ENCODE measurements around the gene KIF3A. TPM values are rescaled to one million over a fixed set of nuclear protein-coding genes. Genes with fewer than 3 reads are reported as not detected.

The KIF3A gene
- total RNA-seq, 1 experiment from 2014 or later: 15.2 TPM

GRCh38 chr5:132759114-132760048, 22.0 kb upstream of the KIF3A start:
- ChIA-PET CTCF (interaction anchor here (0.6 kb wide), 1 partner anchor 160 kb away, joined by 7 read pairs; no protein-coding TSS in a partner anchor), POLR2A (ENCODE audit: unreplicated experiment) (no interaction called here)
- no peak overlapping the region for H3K4me3 ChIP-seq
- no peaks in the 10 kb centered on the region for H3F3A ChIP-seq (ENCODE audit: insufficient read depth, low read depth)
- no peak overlapping the region for H3K27ac ChIP-seq
- no peak overlapping the region for H2AFZ ChIP-seq
- H3K27me3 ChIP-seq (ENCODE audit: insufficient read depth, low read depth): no peaks in the 10 kb centered on the region
- no peaks in the 10 kb centered on the region for H3K36me3 ChIP-seq (ENCODE audit: low read depth)
- 0 out of 2 replicates have a peak, but pooled peaks cover 6% of the 10 kb centered on the region for H3K4me1 ChIP-seq (replicated peaks; ENCODE audit: insufficient read depth)
- DNase-seq: peak; percentile 35 to 49
- no TSS peak for BruUV-seq (replicated peaks)
- intact Hi-C loops (cut with micrococcal nuclease; ENCODE audit: unreplicated experiment): loop anchor here (5.0 kb wide), 1 partner anchor 372 kb away; no protein-coding TSS in a partner anchor
- no peaks in the 10 kb centered on the region for H3K79me2 ChIP-seq (ENCODE audit: low read depth)
- no peaks in the 10 kb centered on the region for H4K20me1 ChIP-seq (ENCODE audit: insufficient read depth)
- no peak overlapping the region for H3K4me2 ChIP-seq
- no peaks in the 10 kb centered on the region for H3K9me2 ChIP-seq (ENCODE audit: insufficient read depth)
- TF ChIP-seq CTCF (conservative IDR thresholded peaks at IDR 0.05) (no peak), EZH2 (IDR thresholded peaks at IDR 0.05; ENCODE audit: low read depth) (no peak)
- no peaks in the 10 kb centered on the region for H3K9me3 ChIP-seq (ENCODE audit: insufficient read depth, low read depth)

DNA sequence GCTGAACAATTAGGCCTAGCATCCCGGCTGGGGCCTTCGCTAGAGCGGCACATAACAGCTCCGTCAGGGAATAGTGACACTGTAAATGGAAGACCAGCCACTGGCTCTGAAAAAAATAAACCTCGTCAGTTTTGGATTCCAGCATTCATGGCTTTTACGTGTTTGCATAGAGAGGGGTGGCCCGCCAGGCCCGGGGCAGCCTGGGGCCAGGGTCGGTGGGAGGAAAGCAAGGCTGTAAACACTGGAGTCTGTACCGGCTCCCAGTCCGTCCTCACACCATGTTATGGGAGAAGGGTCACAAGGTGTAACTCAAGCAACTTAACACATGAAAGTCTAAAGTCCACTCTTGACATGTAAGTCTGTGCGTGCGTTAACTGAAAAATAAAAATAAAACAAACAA, 21.1 kb upstream of the KIF3A start:
- Histone ChIP-seq H3K4me2 (no peak overlapping the region), H2AFZ (no peak overlapping the region), H3K4me1 (replicated peaks; ENCODE audit: insufficient read depth) (0 out of 2 replicates have a peak, but pooled peaks cover 6% of the 10 kb centered on the region), H3K27me3 (ENCODE audit: insufficient read depth, low read depth) (no peaks in the 10 kb centered on the region), H3K79me2 (ENCODE audit: low read depth) (no peaks in the 10 kb centered on the region), H3K36me3 (ENCODE audit: low read depth) (no peaks in the 10 kb centered on the region), H4K20me1 (ENCODE audit: insufficient read depth) (no peaks in the 10 kb centered on the region), H3K27ac (no peak overlapping the region), H3F3A (ENCODE audit: insufficient read depth, low read depth) (no peaks in the 10 kb centered on the region), H3K4me3 (no peak overlapping the region), H3K9me3 (ENCODE audit: insufficient read depth, low read depth) (no peaks in the 10 kb centered on the region), H3K9me2 (ENCODE audit: insufficient read depth) (no peaks in the 10 kb centered on the region)
- ChIA-PET POLR2A (ENCODE audit: unreplicated experiment) (no interaction called here), CTCF (no interaction called here)
- BruUV-seq (replicated peaks): no TSS peak
- intact Hi-C loops (cut with micrococcal nuclease; ENCODE audit: unreplicated experiment): loop anchor here (5.0 kb wide), 1 partner anchor 371 kb away; no protein-coding TSS in a partner anchor
- DNase-seq: no peak
- TF ChIP-seq CTCF (conservative IDR thresholded peaks at IDR 0.05) (no peak), EZH2 (IDR thresholded peaks at IDR 0.05; ENCODE audit: low read depth) (no peak)

DNA sequence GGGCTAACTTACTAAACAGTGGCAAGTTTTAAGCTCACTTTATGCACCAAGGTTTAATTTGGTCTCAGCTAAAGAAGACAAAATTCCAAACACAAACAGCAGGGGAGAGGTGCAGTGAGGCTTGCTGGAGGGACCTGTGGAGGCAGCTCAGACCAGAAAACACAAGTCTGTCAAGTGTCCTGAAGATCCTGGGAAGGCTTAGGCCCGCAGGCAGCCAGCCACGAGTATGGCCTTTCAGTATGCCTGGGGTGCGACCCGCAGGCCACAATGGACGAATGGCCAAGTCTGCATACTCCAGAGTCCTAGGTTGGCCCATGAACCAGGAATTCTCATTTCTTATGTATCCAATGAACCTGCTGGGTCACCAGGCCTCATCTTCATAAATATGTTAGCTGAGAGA, 19.2 kb upstream of the KIF3A start:
- POLR2A ChIA-PET (ENCODE audit: unreplicated experiment): no interaction called here
- H3K27me3 ChIP-seq (ENCODE audit: insufficient read depth, low read depth): no peaks in the 10 kb centered on the region
- no peaks in the 10 kb centered on the region for H3K9me2 ChIP-seq (ENCODE audit: insufficient read depth)
- no peak for TF ChIP-seq CTCF (conservative IDR thresholded peaks at IDR 0.05)
- TF ChIP-seq EZH2 (IDR thresholded peaks at IDR 0.05; ENCODE audit: low read depth): no peak
- H3K27ac ChIP-seq: no peak overlapping the region
- no peaks in the 10 kb centered on the region for H3K36me3 ChIP-seq (ENCODE audit: low read depth)
- no peak overlapping the region for H2AFZ ChIP-seq
- H3K4me1 ChIP-seq (replicated peaks; ENCODE audit: insufficient read depth): 0 out of 2 replicates have a peak, but pooled peaks cover 6% of the 10 kb centered on the region
- H3K9me3 ChIP-seq (ENCODE audit: insufficient read depth, low read depth): no peaks in the 10 kb centered on the region
- no peak overlapping the region for H3K4me2 ChIP-seq
- H3K79me2 ChIP-seq (ENCODE audit: low read depth): no peaks in the 10 kb centered on the region
- no peaks in the 10 kb centered on the region for H3F3A ChIP-seq (ENCODE audit: insufficient read depth, low read depth)
- no peaks in the 10 kb centered on the region for H4K20me1 ChIP-seq (ENCODE audit: insufficient read depth)
- no TSS peak for BruUV-seq (replicated peaks)
- CTCF ChIA-PET: no interaction called here
- intact Hi-C loops (cut with micrococcal nuclease; ENCODE audit: unreplicated experiment): loop anchor here (5.0 kb wide), 1 partner anchor 369 kb away; no protein-coding TSS in a partner anchor
- H3K4me3 ChIP-seq: no peak overlapping the region
- no peak for DNase-seq

All from PC-9 (cell line).